Calu3 (cell line): ENCODE results near the gene RAI1. TPM values are rescaled to one million over a fixed set of nuclear protein-coding genes. Genes with fewer than 3 reads are reported as not detected.
A peak's percentile ranks its signal among the peaks of the same experiment; 100 is the strongest.

Experiments
- BruUV-seq: library from RNA; stranded (reverse); fragments of 400-500 nt; replicated peaks from 2 replicates; lab custom pipeline; 2021; lab: Mats Ljungman, UMichigan
- CTCF ChIA-PET: fragments of 300-600 bp; sonication (Branson Sonifier 250); formaldehyde crosslinking; loops from one replicate; lab custom pipeline; 2022; ENCODE audit warnings: antibody characterized with exemption; lab: Charles Lee
- DNase-seq: peaks from one replicate; pipeline ENCODE4 v3.0.0; 2022
- H3K27ac Mint-ChIP-seq: one replicate; pipeline ENCODE4 v1.8.0; 2022; ENCODE audit warnings: mixed read lengths; ENCODE audit not compliant: unreplicated experiment
- H3K27me3 Mint-ChIP-seq: one replicate; pipeline ENCODE4 v1.8.0; 2022; ENCODE audit warnings: mixed read lengths; ENCODE audit not compliant: unreplicated experiment
- H3K36me3 Mint-ChIP-seq: one replicate; pipeline ENCODE4 v1.8.0; 2022; ENCODE audit warnings: mild to moderate bottlenecking, moderate library complexity, mixed read lengths; ENCODE audit not compliant: insufficient read depth, unreplicated experiment
- H3K4me1 Mint-ChIP-seq: one replicate; pipeline ENCODE4 v1.8.0; 2022; ENCODE audit warnings: mild to moderate bottlenecking, low read depth, mixed read lengths; ENCODE audit not compliant: unreplicated experiment
- H3K4me3 Mint-ChIP-seq: one replicate; pipeline ENCODE4 v1.8.0; 2022; ENCODE audit warnings: mild to moderate bottlenecking, low read depth, moderate library complexity, mixed read lengths; ENCODE audit not compliant: unreplicated experiment
- H3K9me3 Mint-ChIP-seq: one replicate; pipeline ENCODE4 v1.8.0; 2022; ENCODE audit warnings: low read depth, mixed read lengths; ENCODE audit not compliant: unreplicated experiment
- intact Hi-C: fragments of 100-400 bp; cut with micrococcal nuclease; formaldehyde crosslinking; loops from one replicate; pipeline ENCODE4 v1.10.0; 2022; ENCODE audit not compliant: unreplicated experiment
- total RNA-seq: library from RNA; stranded (reverse); gene quantifications from 2 replicates; pipeline ENCODE4 v1.2.3, GENCODE V29; 2022
- TF ChIP-seq, protein P1 (sequence below): fragments of 200-600 bp; IDR thresholded peaks from one replicate; pipeline ENCODE4 v1.8.0; 2022; ENCODE audit warnings: antibody characterized with exemption; ENCODE audit not compliant: unreplicated experiment

Gene RAI1
- total RNA-seq, 1 experiment from 2014 or later = 38.0 TPM

DNA sequence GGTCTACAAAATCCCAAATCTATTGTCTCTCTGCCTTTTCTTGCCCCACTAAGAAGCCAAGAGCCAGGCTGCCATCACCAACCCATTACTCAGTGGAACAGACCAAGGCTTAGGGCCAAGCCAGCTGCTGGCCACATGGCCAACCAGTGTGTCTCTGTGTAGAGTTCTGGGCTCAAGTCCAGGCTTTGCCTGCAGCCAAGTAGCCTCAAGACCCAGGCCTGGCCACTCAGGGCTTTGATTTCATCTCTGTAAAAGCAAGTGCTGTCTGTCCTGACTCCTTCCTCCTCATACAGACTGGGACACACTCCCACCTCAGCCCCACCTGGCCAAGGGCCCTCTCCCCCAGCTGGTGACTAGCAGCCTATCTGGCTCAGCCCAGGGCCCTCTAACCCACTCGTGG is 140.9 kb downstream of the RAI1 start:
- Mint-ChIP-seq H3K27ac (no peak overlapping the region), H3K27me3 (no peaks in the 10 kb centered on the region), H3K4me3 (no peak overlapping the region), H3K4me1 (peaks cover 50% of the 10 kb centered on the region), H3K9me3 (no peaks in the 10 kb centered on the region), H3K36me3 (peaks cover 63% of the 10 kb centered on the region)
- no peak for DNase-seq
- CTCF ChIA-PET = no interaction called here
- no TSS peak for BruUV-seq
- intact Hi-C loops = no loop called here
- TF ChIP-seq, protein P1, sequence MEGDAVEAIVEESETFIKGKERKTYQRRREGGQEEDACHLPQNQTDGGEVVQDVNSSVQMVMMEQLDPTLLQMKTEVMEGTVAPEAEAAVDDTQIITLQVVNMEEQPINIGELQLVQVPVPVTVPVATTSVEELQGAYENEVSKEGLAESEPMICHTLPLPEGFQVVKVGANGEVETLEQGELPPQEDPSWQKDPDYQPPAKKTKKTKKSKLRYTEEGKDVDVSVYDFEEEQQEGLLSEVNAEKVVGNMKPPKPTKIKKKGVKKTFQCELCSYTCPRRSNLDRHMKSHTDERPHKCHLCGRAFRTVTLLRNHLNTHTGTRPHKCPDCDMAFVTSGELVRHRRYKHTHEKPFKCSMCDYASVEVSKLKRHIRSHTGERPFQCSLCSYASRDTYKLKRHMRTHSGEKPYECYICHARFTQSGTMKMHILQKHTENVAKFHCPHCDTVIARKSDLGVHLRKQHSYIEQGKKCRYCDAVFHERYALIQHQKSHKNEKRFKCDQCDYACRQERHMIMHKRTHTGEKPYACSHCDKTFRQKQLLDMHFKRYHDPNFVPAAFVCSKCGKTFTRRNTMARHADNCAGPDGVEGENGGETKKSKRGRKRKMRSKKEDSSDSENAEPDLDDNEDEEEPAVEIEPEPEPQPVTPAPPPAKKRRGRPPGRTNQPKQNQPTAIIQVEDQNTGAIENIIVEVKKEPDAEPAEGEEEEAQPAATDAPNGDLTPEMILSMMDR = no peak

DNA sequence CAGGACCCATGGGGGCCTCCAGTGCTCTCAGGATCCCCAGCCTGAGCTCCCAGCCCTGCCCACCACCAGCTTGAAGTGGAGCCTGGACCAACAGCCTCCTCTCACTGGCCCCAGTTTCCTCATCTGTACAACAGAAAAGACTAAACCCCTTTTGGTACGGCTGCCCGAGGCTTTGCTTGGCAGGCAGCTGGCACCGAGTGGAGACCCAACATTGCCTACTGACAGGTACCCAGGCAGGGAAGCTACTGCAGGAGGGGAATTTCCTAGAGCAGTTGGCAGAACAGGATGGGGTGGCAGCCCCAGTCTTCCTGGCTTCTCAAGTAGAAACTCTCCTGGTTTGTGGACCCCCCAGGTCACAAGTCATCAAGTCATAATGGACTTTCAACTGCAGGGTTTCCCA is 141.4 kb downstream of the RAI1 start:
- no peaks in the 10 kb centered on the region for H3K9me3 Mint-ChIP-seq
- BruUV-seq = no TSS peak
- CTCF ChIA-PET = no interaction called here
- DNase-seq = no peak
- intact Hi-C loops = no loop called here
- peak overlapping the region; percentile 28 for H3K4me3 Mint-ChIP-seq
- TF ChIP-seq, protein P1 = no peak
- peaks cover 53% of the 10 kb centered on the region for H3K4me1 Mint-ChIP-seq
- no peaks in the 10 kb centered on the region for H3K27me3 Mint-ChIP-seq
- H3K36me3 Mint-ChIP-seq = peaks cover 63% of the 10 kb centered on the region
- no peak overlapping the region for H3K27ac Mint-ChIP-seq

DNA sequence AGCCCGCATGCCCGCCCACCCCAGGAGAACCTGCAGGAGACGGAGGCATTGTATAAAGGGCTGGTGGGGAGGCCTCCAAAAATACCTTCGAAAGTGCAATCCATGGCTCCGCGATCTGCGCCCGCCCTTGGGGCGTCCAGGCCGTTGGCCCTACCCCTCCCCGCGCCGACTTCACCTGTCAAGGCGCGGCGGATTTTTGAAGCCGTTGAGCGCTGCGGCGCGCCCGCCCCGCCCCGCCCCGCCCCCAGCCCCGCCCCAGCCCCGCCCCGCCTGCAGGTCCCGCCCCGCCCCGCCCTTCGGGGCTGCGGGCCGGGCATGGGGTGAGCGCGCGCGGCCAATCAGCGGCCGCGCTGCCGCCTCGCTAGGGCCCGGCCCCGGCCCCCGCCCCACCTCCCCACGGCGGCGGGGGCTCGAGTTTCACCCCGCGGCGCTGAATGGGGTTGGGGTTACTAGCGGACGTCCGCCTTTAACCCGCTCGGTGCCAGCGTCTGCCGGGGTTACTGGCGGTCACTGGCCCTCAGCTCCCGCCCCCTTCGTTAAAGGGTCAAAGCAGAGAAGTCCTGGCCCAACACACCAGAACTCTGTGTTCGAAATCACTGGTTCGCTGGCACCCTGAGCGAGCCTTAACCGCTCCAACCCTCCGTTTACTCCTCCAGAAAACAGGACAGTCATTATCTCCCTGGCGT is 142.3 kb downstream of the RAI1 start:
- Mint-ChIP-seq H3K36me3 (peaks cover 70% of the 10 kb centered on the region), H3K27me3 (no peaks in the 10 kb centered on the region), H3K4me3 (peak overlapping the region; percentile 28), H3K4me1 (peaks cover 58% of the 10 kb centered on the region), H3K27ac (no peak overlapping the region), H3K9me3 (no peaks in the 10 kb centered on the region)
- CTCF ChIA-PET = no interaction called here
- BruUV-seq = no TSS peak
- DNase-seq = peak; percentile 81
- intact Hi-C loops = no loop called here
- TF ChIP-seq, protein P1 = no peak

DNA sequence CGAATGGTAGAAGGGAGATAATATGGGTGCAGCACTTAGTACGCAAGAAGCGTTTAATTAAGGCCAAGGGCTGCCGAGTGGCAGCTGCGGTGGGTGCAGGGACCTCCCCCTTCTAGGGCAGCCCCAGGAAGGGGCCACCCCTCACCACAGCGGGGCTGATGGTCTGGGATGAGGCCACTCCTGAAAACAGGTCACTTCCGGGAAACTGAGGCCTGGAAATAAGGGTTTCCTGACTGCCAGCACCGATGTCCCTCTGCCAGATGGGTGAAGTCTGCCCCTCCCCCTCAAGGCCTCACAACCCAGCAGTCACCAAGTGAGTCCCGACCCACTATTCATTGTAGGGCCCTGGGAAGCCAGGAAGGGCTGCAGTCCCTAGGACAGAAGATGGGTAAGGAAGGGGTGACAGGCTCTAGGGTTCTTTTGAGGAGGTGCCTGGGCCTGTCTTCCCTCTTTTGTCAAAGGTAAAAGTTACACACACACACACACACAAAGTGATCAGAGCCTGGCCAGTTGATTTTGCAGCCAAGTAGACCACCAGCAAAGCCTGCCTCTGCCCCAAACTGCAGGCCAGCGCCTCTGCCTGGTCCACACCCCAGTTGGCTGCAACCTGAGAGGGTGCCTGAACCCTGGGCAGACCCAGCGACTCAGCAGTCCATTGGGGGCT is 143.0 kb downstream of the RAI1 start:
- BruUV-seq = no TSS peak
- peaks cover 55% of the 10 kb centered on the region for H3K4me1 Mint-ChIP-seq

More for the DNA sequence above, 143.0 kb downstream of the RAI1 start:
- Mint-ChIP-seq H3K27ac (no peak overlapping the region), H3K4me3 (peak overlapping the region; percentile 28), H3K27me3 (no peaks in the 10 kb centered on the region), H3K36me3 (peaks cover 70% of the 10 kb centered on the region), H3K9me3 (no peaks in the 10 kb centered on the region)
- no peak for DNase-seq
- intact Hi-C loops = no loop called here
- TF ChIP-seq, protein P1 = no peak
- CTCF ChIA-PET = no interaction called here
